Naive B cell (primary cell): ENCODE measurements around the gene GRID1. TPM values are rescaled to one million over a fixed set of nuclear protein-coding genes. Genes with fewer than 3 reads are reported as not detected.

Experiments used
- ATAC-seq, 2 donors: fragments of 150-1000 bp; cut with Tn5 transposase; 2 replicates each; pipeline ENCODE4 v1.10.0; 2021; ENCODE audit warnings: low read depth in 2 of 2, mild to moderate bottlenecking in 2 of 2, moderate library complexity in 2 of 2
- DNase-seq: peaks from one replicate; pipeline ENCODE4 v3.0.0; 2022
- H3K27ac Mint-ChIP-seq, 6 donors: one replicate each; pipeline ENCODE4 v1.8.0; 2020 to 2022; ENCODE audit warnings: mild to moderate bottlenecking in 6 of 6, mixed read lengths in 6 of 6, moderate library complexity in 5 of 6, inconsistent platforms in 2 of 6
- H3K27me3 Mint-ChIP-seq, 3 donors: one replicate each; pipeline ENCODE4 v1.8.0; 2021 to 2022; ENCODE audit warnings: mixed read lengths in 3 of 3, mild to moderate bottlenecking in 1 of 3
- H3K36me3 Mint-ChIP-seq, 2 donors: one replicate each; pipeline ENCODE4 v1.8.0; 2020 to 2022; ENCODE audit warnings: mixed read lengths in 2 of 2, inconsistent platforms in 1 of 2, mild to moderate bottlenecking in 1 of 2
- H3K4me1 Mint-ChIP-seq, 3 donors: one replicate each; pipeline ENCODE4 v1.8.0; 2020 to 2022; ENCODE audit warnings: mixed read lengths in 3 of 3, inconsistent platforms in 1 of 3, mild to moderate bottlenecking in 1 of 3, moderate library complexity in 1 of 3
- H3K4me3 Mint-ChIP-seq, 8 donors: one replicate each; pipeline ENCODE4 v1.8.0; 2020 to 2022; ENCODE audit warnings: mild to moderate bottlenecking in 8 of 8, mixed read lengths in 8 of 8, moderate library complexity in 8 of 8, inconsistent platforms in 2 of 8
- H3K9me3 Mint-ChIP-seq, 7 donors: one replicate each; pipeline ENCODE4 v1.8.0; 2020 to 2022; ENCODE audit warnings: mixed read lengths in 7 of 7, mild to moderate bottlenecking in 5 of 7, inconsistent platforms in 2 of 7, moderate library complexity in 1 of 7
- polyA plus RNA-seq, 6 donors: library from polyadenylated mRNA; unstranded; fragments of 300-500 nt; fragmentation: Illumina TruSeq; gene quantifications; one replicate each; pipeline ENCODE4 v1.2.3, GENCODE V29; 2021; ENCODE audit warnings: low read depth in 6 of 6

The GRID1 gene
- polyA plus RNA-seq, 6 donors from 2014 or later, result not detected

GRCh38 chr10:86170255-86171108, 196.1 kb downstream of the GRID1 start:
- Mint-ChIP-seq H3K9me3 (no peaks in the 10 kb centered on the region), H3K4me1 (peaks cover 9 to 16% (median 15%) of the 10 kb centered on the region in 3 donors), H3K4me3 (no peak overlapping the region), H3K27me3 (peaks cover 0 to 5% (median 0%) of the 10 kb centered on the region in 3 donors), H3K36me3 (no peaks in the 10 kb centered on the region), H3K27ac (peak overlapping the region in 2 of 6 donors; percentile 35 to 61)
- ATAC-seq, result peak; percentile 37 to 51
- DNase-seq, result no peak

DNA sequence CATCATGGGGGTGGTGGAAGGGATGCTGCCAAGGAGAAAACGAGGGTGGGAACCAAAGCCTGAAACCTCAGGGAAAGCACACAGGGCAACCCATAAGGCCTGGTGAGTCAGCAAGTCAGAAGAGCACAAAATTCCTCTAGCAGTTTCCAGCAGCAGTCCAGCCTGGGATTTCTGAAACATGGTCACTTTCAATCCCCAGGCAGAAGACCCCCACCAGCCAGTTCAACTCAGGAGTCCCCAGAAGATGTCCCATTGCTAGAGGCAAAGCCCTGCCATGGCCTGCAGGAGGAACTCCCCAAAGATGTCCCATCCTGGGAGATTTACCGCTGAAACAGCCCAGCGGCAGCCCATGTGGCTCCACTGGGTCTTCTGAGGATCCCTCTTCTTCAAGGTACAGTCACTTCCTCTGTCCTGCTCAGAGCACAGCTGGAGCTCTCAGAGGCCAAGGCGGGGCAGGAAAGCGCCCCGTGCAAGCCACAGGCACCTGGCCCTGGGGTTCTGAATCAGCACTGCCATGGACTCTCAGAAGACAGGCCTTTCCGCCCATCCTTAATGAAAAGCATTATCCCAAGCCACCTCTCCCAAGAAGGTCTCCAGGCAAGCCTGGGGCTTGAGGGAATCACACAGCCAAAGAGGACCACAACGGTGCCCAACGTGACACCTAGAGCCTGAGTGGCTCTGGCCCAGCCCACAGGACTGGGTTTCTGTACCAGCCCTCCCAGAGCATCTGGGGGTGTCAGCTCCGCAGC, 196.9 kb downstream of the GRID1 start:
- Mint-ChIP-seq H3K27ac (no peak overlapping the region), H3K9me3 (no peaks in the 10 kb centered on the region), H3K27me3 (peaks cover 0 to 5% (median 0%) of the 10 kb centered on the region in 3 donors), H3K4me3 (peak overlapping the region in 1 of 8 donors; percentile 35), H3K36me3 (no peaks in the 10 kb centered on the region), H3K4me1 (peaks cover 9 to 16% (median 15%) of the 10 kb centered on the region in 3 donors)
- ATAC-seq (no peak), DNase-seq (no peak)

DNA sequence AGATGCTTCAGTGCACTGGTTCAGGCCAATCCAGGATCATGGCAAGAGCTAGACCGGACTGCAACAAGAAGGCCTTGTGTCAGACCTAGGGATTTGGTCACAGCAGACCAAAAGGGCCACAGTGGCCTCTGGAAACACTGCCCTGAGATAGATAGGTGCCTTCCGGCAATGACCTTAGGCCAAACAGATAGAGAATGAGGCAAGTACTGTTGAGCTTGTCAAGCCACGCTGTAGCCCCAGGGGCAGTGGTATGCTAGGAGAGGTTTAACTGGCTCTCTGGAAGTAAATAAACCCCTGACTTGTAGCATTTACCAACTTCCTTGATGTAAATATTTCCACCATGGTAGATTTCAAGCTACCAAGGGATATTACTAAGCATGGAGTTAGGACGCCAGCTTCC, 197.5 kb downstream of the GRID1 start:
- Mint-ChIP-seq H3K36me3 (no peaks in the 10 kb centered on the region), H3K9me3 (no peaks in the 10 kb centered on the region)
- ATAC-seq, result no peak

GRCh38 chr10:86168256-86168655, 198.3 kb downstream of the GRID1 start:
- Mint-ChIP-seq H3K4me1 (peaks cover 9 to 16% (median 15%) of the 10 kb centered on the region in 3 donors), H3K36me3 (no peaks in the 10 kb centered on the region), H3K27me3 (peaks cover 0 to 5% (median 0%) of the 10 kb centered on the region in 3 donors), H3K27ac (no peak overlapping the region), H3K9me3 (no peaks in the 10 kb centered on the region), H3K4me3 (no peak overlapping the region)
- ATAC-seq (no peak), DNase-seq (no peak)

More for the DNA sequence above, 197.5 kb downstream of the GRID1 start:
- Mint-ChIP-seq H3K4me3 (no peak overlapping the region), H3K27me3 (peaks cover 0 to 5% (median 0%) of the 10 kb centered on the region in 3 donors), H3K27ac (no peak overlapping the region), H3K4me1 (peaks cover 9 to 16% (median 15%) of the 10 kb centered on the region in 3 donors)
- no peak for DNase-seq

- no peak for ATAC-seq
- no peak for DNase-seq
- peaks cover 9 to 16% (median 15%) of the 10 kb centered on the region in 3 donors for H3K4me1 Mint-ChIP-seq
- no peaks in the 10 kb centered on the region for H3K9me3 Mint-ChIP-seq
- no peak overlapping the region for H3K27ac Mint-ChIP-seq
- no peaks in the 10 kb centered on the region for H3K36me3 Mint-ChIP-seq
- H3K27me3 Mint-ChIP-seq, result peaks cover 0 to 5% (median 0%) of the 10 kb centered on the region in 3 donors
- no peak overlapping the region for H3K4me3 Mint-ChIP-seq
Observed at GRCh38 chr10:86167762-86168128, 198.8 kb downstream of the GRID1 start.

DNA sequence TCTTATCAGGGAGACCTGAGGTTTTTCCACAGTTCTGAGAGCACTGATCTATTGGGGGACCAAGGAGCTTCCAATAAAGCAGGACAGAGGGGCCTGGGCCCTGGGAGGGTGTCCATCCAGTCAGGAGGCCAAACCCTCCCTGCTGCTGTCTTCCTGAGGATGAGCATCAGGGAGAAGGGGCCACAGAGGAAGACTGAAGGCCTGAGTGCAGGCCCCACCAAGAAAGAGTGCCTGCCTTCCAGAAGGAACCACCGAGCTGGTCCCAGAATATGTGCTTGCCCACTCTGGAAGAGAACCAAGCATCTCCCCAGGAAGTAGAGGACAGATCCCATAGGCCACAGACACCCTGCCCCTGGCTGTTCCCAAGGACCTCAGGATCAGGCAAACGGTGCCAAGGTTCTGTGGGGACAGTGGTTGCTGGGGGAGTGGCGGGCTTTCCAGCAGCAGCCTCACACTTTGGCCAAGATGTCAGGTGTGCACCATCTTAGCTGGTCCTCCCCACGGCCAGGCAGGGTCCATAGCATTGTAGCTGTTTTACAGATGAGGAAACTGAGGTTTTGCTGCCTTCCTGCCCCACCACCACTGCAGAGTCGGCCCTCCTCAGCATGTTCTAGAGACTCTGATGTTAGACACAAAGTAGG, 199.4 kb downstream of the GRID1 start:
- Mint-ChIP-seq H3K4me3 (no peak overlapping the region), H3K4me1 (peaks cover 9 to 16% (median 15%) of the 10 kb centered on the region in 3 donors), H3K9me3 (no peaks in the 10 kb centered on the region), H3K27me3 (peaks cover 0 to 5% (median 0%) of the 10 kb centered on the region in 3 donors), H3K36me3 (no peaks in the 10 kb centered on the region), H3K27ac (peak overlapping the region in 1 of 6 donors; percentile 27)
- DNase-seq (no peak), ATAC-seq (no peak)

GRCh38 chr10:86165666-86166065, 200.9 kb downstream of the GRID1 start:
- ATAC-seq (no peak), DNase-seq (no peak)
- Mint-ChIP-seq H3K27me3 (peaks cover 0 to 4% (median 0%) of the 10 kb centered on the region in 3 donors), H3K4me1 (peaks cover under 1 to 9% (median 7%) of the 10 kb centered on the region in 3 donors), H3K27ac (peak overlapping the region in 1 of 6 donors; percentile 47), H3K9me3 (no peaks in the 10 kb centered on the region), H3K4me3 (no peak overlapping the region), H3K36me3 (no peaks in the 10 kb centered on the region)

- DNase-seq (no peak), ATAC-seq (no peak)
- H3K36me3 Mint-ChIP-seq, result no peaks in the 10 kb centered on the region
- H3K27ac Mint-ChIP-seq, result no peak overlapping the region
- no peaks in the 10 kb centered on the region for H3K9me3 Mint-ChIP-seq
- peaks cover under 1 to 4% (median 2%) of the 10 kb centered on the region in 3 donors for H3K27me3 Mint-ChIP-seq
- H3K4me1 Mint-ChIP-seq, result peaks cover 0 to 4% (median under 1%) of the 10 kb centered on the region in 3 donors
- H3K4me3 Mint-ChIP-seq, result no peak overlapping the region
Observed at GRCh38 chr10:86164960-86165630, 201.5 kb downstream of the GRID1 start.

- Mint-ChIP-seq H3K4me3 (no peak overlapping the region), H3K27me3 (peaks cover 7 to 9% (median 8%) of the 10 kb centered on the region in 3 donors), H3K27ac (no peak overlapping the region), H3K4me1 (no peaks in the 10 kb centered on the region), H3K36me3 (no peaks in the 10 kb centered on the region), H3K9me3 (no peaks in the 10 kb centered on the region)
- DNase-seq (no peak), ATAC-seq (no peak)
Observed at GRCh38 chr10:86164174-86164774, 202.3 kb downstream of the GRID1 start.

DNA sequence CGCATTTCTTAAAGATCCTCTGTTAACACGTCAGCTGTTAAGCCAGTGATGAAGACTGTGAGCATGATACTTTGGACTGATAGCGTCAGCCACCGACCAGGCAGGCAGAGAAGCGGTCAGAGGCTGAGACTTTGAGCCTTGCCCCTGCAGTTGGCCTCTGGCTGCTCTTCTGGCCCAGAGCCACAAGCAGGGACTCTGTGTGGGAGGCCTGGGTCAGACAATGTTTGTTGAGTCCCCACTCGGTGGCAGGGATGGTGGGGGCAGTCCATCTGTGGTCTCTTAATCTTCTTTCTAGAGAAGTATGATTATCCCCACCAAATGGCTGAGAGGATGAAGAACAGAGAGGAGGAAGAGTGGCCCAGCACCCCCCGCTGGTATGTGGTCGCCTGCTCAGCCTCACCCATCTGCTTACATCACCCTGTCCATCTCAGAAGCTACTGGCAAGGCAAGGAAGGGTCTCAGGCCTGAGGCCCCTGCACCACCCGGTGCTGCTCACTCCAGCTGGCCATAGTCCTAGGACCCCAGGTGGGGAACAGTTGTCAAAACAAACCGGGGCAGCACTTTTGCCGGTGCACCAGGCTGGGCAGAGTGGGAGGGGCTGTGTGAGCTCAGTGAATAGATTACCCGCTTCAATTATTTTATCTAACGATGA, 202.9 kb downstream of the GRID1 start:
- Mint-ChIP-seq H3K27me3 (peaks cover 7 to 9% (median 8%) of the 10 kb centered on the region in 3 donors), H3K9me3 (no peaks in the 10 kb centered on the region), H3K36me3 (no peaks in the 10 kb centered on the region), H3K4me3 (no peak overlapping the region), H3K27ac (no peak overlapping the region), H3K4me1 (no peaks in the 10 kb centered on the region)
- DNase-seq (no peak), ATAC-seq (no peak)

DNA sequence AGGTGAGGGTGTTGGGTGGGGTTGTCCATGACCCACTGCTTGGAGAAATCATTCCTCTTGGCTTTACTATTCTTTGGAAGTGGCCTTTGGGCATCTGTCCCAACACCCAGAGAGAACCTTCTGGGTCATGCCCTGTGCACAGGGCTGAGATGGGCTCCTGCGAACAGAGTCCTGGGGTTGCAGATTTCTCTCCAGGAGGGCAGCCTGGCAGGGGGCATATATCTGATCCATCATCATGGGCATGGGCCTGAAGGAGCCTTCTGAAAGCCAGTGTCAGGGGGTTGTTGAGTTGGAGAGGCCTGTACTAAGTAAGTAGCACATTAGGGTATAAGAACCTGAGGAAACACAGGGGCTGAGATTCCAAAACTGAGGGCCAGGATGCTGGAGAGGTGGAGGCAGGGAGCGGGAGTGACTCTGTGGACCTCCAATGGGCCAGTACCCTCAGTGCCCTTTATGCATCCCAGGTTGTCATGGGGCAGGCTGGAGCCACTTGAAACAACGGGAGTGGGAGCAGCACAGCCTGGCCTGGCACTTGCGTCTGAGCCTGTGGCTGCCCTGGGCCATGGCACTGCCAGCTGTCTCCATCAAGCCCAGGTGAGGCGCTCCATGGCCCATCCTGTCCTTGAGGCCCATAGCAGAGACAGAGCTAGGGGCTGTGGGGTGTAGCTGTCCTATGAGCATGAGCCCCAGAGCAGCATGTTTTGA, 203.7 kb downstream of the GRID1 start:
- Mint-ChIP-seq H3K27me3 (peaks cover 7 to 9% (median 8%) of the 10 kb centered on the region in 3 donors), H3K4me3 (no peak overlapping the region), H3K36me3 (no peaks in the 10 kb centered on the region), H3K27ac (no peak overlapping the region), H3K4me1 (no peaks in the 10 kb centered on the region), H3K9me3 (no peaks in the 10 kb centered on the region)
- no peak for DNase-seq
- ATAC-seq, result no peak

- Mint-ChIP-seq H3K9me3 (no peaks in the 10 kb centered on the region), H3K27me3 (peaks cover 9 to 11% (median 10%) of the 10 kb centered on the region in 3 donors), H3K27ac (no peak overlapping the region), H3K4me3 (no peak overlapping the region), H3K4me1 (no peaks in the 10 kb centered on the region), H3K36me3 (no peaks in the 10 kb centered on the region)
- ATAC-seq, result no peak
- DNase-seq, result no peak
Observed at GRCh38 chr10:86162036-86162435, 204.6 kb downstream of the GRID1 start.
